IMR-90 (cell line): ENCODE results near the gene VASH1. TPM values are rescaled to one million over a fixed set of nuclear protein-coding genes. Genes with fewer than 3 reads are reported as not detected.
A peak's percentile ranks its signal among the peaks of the same experiment; 100 is the strongest.

Experiments
- ATAC-seq: fragments of 200-7000 bp; cut with Tn5 transposase; 2 replicates; pipeline ENCODE4 v1.9.1; 2020; ENCODE audit warnings: low read depth, mild to moderate bottlenecking, moderate library complexity
- BruUV-seq: library from RNA; stranded (reverse); fragments of 400-500 nt; replicated peaks from 2 replicates; lab custom pipeline; 2021; lab: Mats Ljungman, UMichigan
- CTCF ChIA-PET: fragments of 300-600 bp; formaldehyde crosslinking; extraction: SDS; loops from one replicate; lab custom pipeline; 2021; ENCODE audit warnings: antibody characterized with exemption; lab: Yijun Ruan, JAX
- POLR2A ChIA-PET: fragments of 300-600 bp; sonication (Branson Sonifier 250); formaldehyde crosslinking; loops from one replicate; lab custom pipeline; 2022; ENCODE audit warnings: antibody characterized with exemption; ENCODE audit not compliant: unreplicated experiment; lab: Charles Lee
- DNase-seq: peaks from one replicate; pipeline ENCODE4 v3.0.0; 2013
- H2AFZ ChIP-seq: replicated peaks from 2 replicates; pipeline ENCODE3; 2013; ENCODE audit warnings: low read length, mild to moderate bottlenecking; ENCODE audit not compliant: poor library complexity
- H2AK5ac ChIP-seq: 2 replicates; pipeline ENCODE4 v1.6.1; 2013; ENCODE audit warnings: low read depth, low read length, inconsistent platforms
- H2AK9ac ChIP-seq: replicated peaks from 2 replicates; pipeline ENCODE3; 2013; ENCODE audit warnings: mild to moderate bottlenecking, low read depth, low read length, moderate library complexity; ENCODE audit not compliant: poor library complexity
- H2BK120ac ChIP-seq: 2 replicates; pipeline ENCODE4 v1.6.1; 2013; ENCODE audit warnings: low read depth, low read length, inconsistent platforms
- H2BK15ac ChIP-seq: 3 replicates; pipeline ENCODE4 v1.6.1; 2013; ENCODE audit warnings: low read depth, low read length, inconsistent platforms
- H2BK20ac ChIP-seq: 2 replicates; pipeline ENCODE4 v1.6.1; 2013; ENCODE audit warnings: low read depth, mild to moderate bottlenecking, inconsistent platforms, low read length, moderate library complexity
- H2BK5ac ChIP-seq: 2 replicates; pipeline ENCODE4 v1.6.1; 2013; ENCODE audit warnings: mild to moderate bottlenecking, low read depth, low read length, inconsistent platforms; ENCODE audit not compliant: poor library complexity, severe bottlenecking
- H3K14ac ChIP-seq: replicated peaks from 2 replicates; pipeline ENCODE4 v1.6.1; 2013; ENCODE audit warnings: low read depth, low read length, inconsistent platforms
- H3K18ac ChIP-seq: 2 replicates; pipeline ENCODE4 v1.6.1; 2013; ENCODE audit warnings: low read depth, low read length, control low read depth
- H3K23ac ChIP-seq: 2 replicates; pipeline ENCODE4 v1.6.1; 2013; ENCODE audit warnings: low read depth, low read length, inconsistent platforms
- H3K27ac ChIP-seq: 2 replicates; pipeline ENCODE4 v1.5.1; 2013; ENCODE audit warnings: mild to moderate bottlenecking, control low read depth, low read length; ENCODE audit not compliant: insufficient read depth
- H3K27me3 ChIP-seq: 2 replicates; pipeline ENCODE4 v1.6.1; 2013; ENCODE audit warnings: low read length; ENCODE audit not compliant: control insufficient read depth, insufficient read depth
- H3K36me3 ChIP-seq: 2 replicates; pipeline ENCODE4 v1.6.1; 2013; ENCODE audit warnings: low read length, mixed read lengths; ENCODE audit not compliant: control insufficient read depth, insufficient read depth
- H3K4ac ChIP-seq: 2 replicates; pipeline ENCODE4 v1.6.1; 2013; ENCODE audit warnings: low read depth, low read length, inconsistent platforms
- H3K4me1 ChIP-seq: 2 replicates; pipeline ENCODE4 v1.6.1; 2013; ENCODE audit warnings: low read length, mixed read lengths; ENCODE audit not compliant: control insufficient read depth, insufficient read depth
- H3K4me2 ChIP-seq: 2 replicates; pipeline ENCODE4 v1.6.1; 2013; ENCODE audit warnings: low read depth, mild to moderate bottlenecking, control low read depth, low read length, moderate library complexity
- H3K4me3 ChIP-seq: 2 replicates; pipeline ENCODE4 v1.5.1; 2013; ENCODE audit warnings: low read depth, mild to moderate bottlenecking, control low read depth, low read length, moderate library complexity; ENCODE audit not compliant: insufficient read depth
- H3K56ac ChIP-seq: 2 replicates; pipeline ENCODE4 v1.6.1; 2013; ENCODE audit warnings: low read length, inconsistent platforms; ENCODE audit not compliant: insufficient read depth; ENCODE audit errors: extremely low read depth
- H3K79me1 ChIP-seq, 2 experiments: 2 replicates each; pipeline ENCODE4 v1.6.1; 2013; ENCODE audit warnings: low read length in 2 of 2, inconsistent platforms in 1 of 2, low read depth in 1 of 2
- H3K9ac ChIP-seq: 2 replicates; pipeline ENCODE4 v1.6.1; 2013; ENCODE audit warnings: low read depth, low read length, control low read depth
- H3K9me1 ChIP-seq: 2 replicates; pipeline ENCODE4 v1.6.1; 2013; ENCODE audit warnings: low read length, inconsistent platforms; ENCODE audit not compliant: insufficient read depth
- H3K9me3 ChIP-seq: 2 replicates; pipeline ENCODE4 v1.6.1; 2013; ENCODE audit warnings: low read length; ENCODE audit not compliant: control insufficient read depth, insufficient read depth
- H4K20me1 ChIP-seq: 2 replicates; pipeline ENCODE4 v1.6.1; 2013; ENCODE audit warnings: low read length, inconsistent platforms; ENCODE audit not compliant: insufficient read depth
- H4K5ac ChIP-seq: 2 replicates; pipeline ENCODE4 v1.6.1; 2013; ENCODE audit warnings: mild to moderate bottlenecking, low read depth, low read length, control low read depth
- H4K8ac ChIP-seq, 2 experiments: 2 replicates each; pipeline ENCODE4 v1.6.1; 2013; ENCODE audit warnings: low read depth in 2 of 2, low read length in 2 of 2, control low read depth in 1 of 2, inconsistent platforms in 1 of 2
- H4K91ac ChIP-seq: 2 replicates; pipeline ENCODE4 v1.6.1; 2013; ENCODE audit warnings: low read depth, low read length, inconsistent platforms; ENCODE audit not compliant: insufficient read depth
- BHLHE40 ChIP-seq: fragments of 150-350 bp; IDR thresholded peaks from 2 replicates; pipeline ENCODE4 v1.6.1; 2016; ENCODE audit warnings: mild to moderate bottlenecking, low read depth, low read length
- CEBPB ChIP-seq: IDR thresholded peaks from 2 replicates; pipeline ENCODE4 v1.6.1; 2012; ENCODE audit warnings: low read depth, low read length, improper control_type of control experiment
- CHD1 ChIP-seq: IDR thresholded peaks from 2 replicates; pipeline ENCODE4 v1.6.1; 2012; ENCODE audit warnings: low read depth, low read length, improper control_type of control experiment
- FOS ChIP-seq: fragments of 150-350 bp; IDR thresholded peaks from 2 replicates; pipeline ENCODE4 v1.6.1; 2016; ENCODE audit warnings: low read depth, low read length
- MAFK ChIP-seq: IDR thresholded peaks from 2 replicates; pipeline ENCODE4 v1.6.1; 2012; ENCODE audit warnings: low read depth, low read length, improper control_type of control experiment
- MAZ ChIP-seq: IDR thresholded peaks from 2 replicates; pipeline ENCODE4 v1.6.1; 2012; ENCODE audit warnings: low read depth, mild to moderate bottlenecking, low read length, improper control_type of control experiment, moderate library complexity, borderline replicate concordance
- MXI1 ChIP-seq: IDR thresholded peaks from 2 replicates; pipeline ENCODE4 v1.6.1; 2012; ENCODE audit warnings: low read depth, mild to moderate bottlenecking, low read length, moderate library complexity, borderline replicate concordance
- NFE2L2 ChIP-seq: fragments of 150-350 bp; IDR thresholded peaks from 2 replicates; pipeline ENCODE4 v1.6.1; 2016; ENCODE audit warnings: low read depth, mild to moderate bottlenecking, low read length
- POLR2A ChIP-seq: IDR thresholded peaks from 2 replicates; pipeline ENCODE4 v1.6.1; 2012; ENCODE audit warnings: mild to moderate bottlenecking, low read depth, low read length
- RAD21 ChIP-seq: IDR thresholded peaks from 2 replicates; pipeline ENCODE4 v1.6.1; 2012; ENCODE audit warnings: low read length, improper control_type of control experiment
- RFX5 ChIP-seq: IDR thresholded peaks from 2 replicates; pipeline ENCODE4 v1.8.0; 2012; ENCODE audit warnings: low read depth, mild to moderate bottlenecking, low read length, moderate library complexity
- SMC3 ChIP-seq: fragments of 150-350 bp; IDR thresholded peaks from 2 replicates; pipeline ENCODE4 v1.6.1; 2016; ENCODE audit warnings: low read depth, mild to moderate bottlenecking, antibody characterized with exemption, low read length, moderate library complexity
- WGBS, 2 experiments: methylation state at CpG; one replicate each; pipeline versions ENCODE4 v1.1.5 to v1.1.7; 2013; ENCODE audit warnings: missing lambda C conversion rate in 2 of 2; ENCODE audit not compliant: insufficient read length in 1 of 2; ENCODE audit errors: extremely low coverage in 2 of 2; 5-methylcytosine and 5-hydroxymethylcytosine counted together
- dilution Hi-C: fragments of 300-500 bp; cut with HindIII; formaldehyde crosslinking; loops from one replicate; pipeline ENCODE4 v1.14.3; 2018; ENCODE audit warnings: low sequenced_read_pairs; ENCODE audit not compliant: unreplicated experiment
- in situ Hi-C: fragments of 300-500 bp; cut with MboI; formaldehyde crosslinking; loops from 3 replicates; pipeline ENCODE4 v1.14.3; 2019; ENCODE audit warnings: low sequenced_read_pairs, inconsistent platforms, mixed read lengths
- intact Hi-C: fragments of 100-400 bp; cut with micrococcal nuclease; formaldehyde crosslinking; loops from 2 replicates; pipeline ENCODE4 v1.10.0; 2022
- polyA plus RNA-seq, 3 experiments: library from polyadenylated mRNA; depleted of rRNA; stranded (reverse); fragments of >200 nt; gene quantifications; 2 replicates each; pipeline ENCODE4 v1.2.3, GENCODE V29; 2012; ENCODE audit warnings: low replicate concordance in 1 of 3
- total RNA-seq: library from RNA; depleted of rRNA; stranded (reverse); fragments of >200 nt; gene quantifications from 2 replicates; pipeline ENCODE4 v1.2.3, GENCODE V29; 2012
- TF ChIP-seq, protein P1 (sequence below): conservative IDR thresholded peaks from 2 replicates; pipeline ENCODE4 v1.5.1; 2012; ENCODE audit warnings: mild to moderate bottlenecking, low read depth, low read length, improper control_type of control experiment
- TF ChIP-seq, protein P2 (sequence below): fragments of 150-350 bp; IDR thresholded peaks from 2 replicates; pipeline ENCODE4 v1.6.1; 2016; ENCODE audit warnings: low read depth, mild to moderate bottlenecking, low read length, moderate library complexity, borderline replicate concordance
- TF ChIP-seq, protein P3 (sequence below): fragments of 150-350 bp; IDR thresholded peaks from 2 replicates; pipeline ENCODE4 v1.6.1; 2017; ENCODE audit warnings: mild to moderate bottlenecking, antibody characterized with exemption, low read length, low read depth

Gene VASH1
- total and polyA plus RNA-seq, 2 of the 4 experiments (the other 2 are of a cell fraction), result 2.0 to 9.5 TPM

DNA sequence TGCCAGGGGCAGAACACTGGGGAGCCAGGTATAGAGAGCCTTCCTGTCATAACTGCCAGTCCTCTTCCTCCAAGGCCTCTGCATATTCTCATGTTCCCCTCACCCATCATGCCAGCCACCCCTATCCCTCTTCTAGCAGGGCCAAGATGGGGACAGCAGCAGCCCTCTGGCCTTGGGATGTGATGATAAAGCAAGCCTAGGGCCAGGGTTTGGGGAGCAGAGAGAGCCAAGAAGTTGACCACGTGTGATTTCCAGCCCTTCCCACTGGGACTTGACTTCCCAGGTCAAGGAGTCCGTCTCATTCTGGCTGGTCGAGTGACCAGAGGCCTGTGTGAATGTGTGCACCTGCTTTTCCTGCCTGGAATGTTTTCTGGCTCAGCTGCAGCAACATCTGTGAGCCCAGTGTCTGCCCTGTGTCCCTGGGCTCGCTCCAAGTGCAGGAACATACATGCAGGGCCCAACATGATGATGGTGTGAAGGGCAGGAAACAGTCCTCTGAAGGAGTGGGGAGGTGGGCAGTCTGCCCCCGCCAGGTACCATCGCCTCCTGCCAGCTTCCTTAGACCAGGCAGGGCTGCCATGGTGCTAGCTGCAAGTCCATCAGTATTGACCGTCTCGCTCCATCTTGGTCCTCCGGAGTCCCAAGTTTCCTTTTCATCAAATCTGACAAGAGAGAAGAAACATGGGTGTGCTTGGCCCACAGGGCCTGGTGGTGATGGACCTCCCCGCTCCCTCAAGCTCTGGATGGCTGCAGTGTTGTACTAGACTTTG lies 21.0 kb downstream of the VASH1 start:
- ChIA-PET POLR2A (no interaction called here), CTCF (no interaction called here)
- H2AFZ ChIP-seq, result peak overlapping the region; percentile 23
- peaks cover 4% of the 10 kb centered on the region; the same call in 1 of the 2 replicates for H3K4me1 ChIP-seq
- H3K79me1 ChIP-seq, result no peaks in the 10 kb centered on the region
- in situ Hi-C loops (loop anchor here (5.0 kb wide), 1 partner anchor 65 kb away; no protein-coding TSS in a partner anchor), dilution Hi-C loops (no loop called here), intact Hi-C loops (no loop called here)
- no peak overlapping the region for H4K5ac ChIP-seq
- H3K27me3 ChIP-seq, result no peaks in the 10 kb centered on the region
- no peak overlapping the region for H3K4me3 ChIP-seq
- no peak overlapping the region for H3K27ac ChIP-seq
- DNase-seq (no peak), ATAC-seq (no peak)
- H3K18ac ChIP-seq, result no peak overlapping the region
- H3K23ac ChIP-seq, result no peak overlapping the region
- no peak overlapping the region for H2BK120ac ChIP-seq
- H3K36me3 ChIP-seq, result peaks cover 6% of the 10 kb centered on the region
- no peak overlapping the region for H3K14ac ChIP-seq
- H4K8ac ChIP-seq, result no peak overlapping the region
- no peak overlapping the region for H2BK5ac ChIP-seq
- no peak overlapping the region for H2BK20ac ChIP-seq
- H2BK15ac ChIP-seq, result no peak overlapping the region
- 60% methylated on average over 1 of the region's 10 CpGs; no CpG with 5 or more reads in 1 of the 2 experiments for WGBS, 2 experiments
- no peaks in the 10 kb centered on the region for H4K20me1 ChIP-seq
- peak overlapping the region; percentile 60 for H2AK9ac ChIP-seq
- H3K4ac ChIP-seq, result no peak overlapping the region
- H3K9me3 ChIP-seq, result no peaks in the 10 kb centered on the region
- H4K91ac ChIP-seq, result no peak overlapping the region
- no peak overlapping the region for H3K9ac ChIP-seq
- no peak overlapping the region for H3K56ac ChIP-seq
- H3K4me2 ChIP-seq, result no peak overlapping the region
- no peak overlapping the region for H2AK5ac ChIP-seq
- peaks cover 2% of the 10 kb centered on the region; the same call in 1 of the 2 replicates for H3K9me1 ChIP-seq
- BruUV-seq, result TSS peak; percentile 62
- no peak for TF ChIP-seq RAD21
- no peak for TF ChIP-seq FOS
- no peak for TF ChIP-seq MAFK
- no peak for TF ChIP-seq SMC3
- no peak for TF ChIP-seq POLR2A
- no peak for TF ChIP-seq MXI1
- no peak for TF ChIP-seq MAZ
- no peak for TF ChIP-seq RFX5
- TF ChIP-seq NFE2L2, result no peak
- TF ChIP-seq, protein P1, sequence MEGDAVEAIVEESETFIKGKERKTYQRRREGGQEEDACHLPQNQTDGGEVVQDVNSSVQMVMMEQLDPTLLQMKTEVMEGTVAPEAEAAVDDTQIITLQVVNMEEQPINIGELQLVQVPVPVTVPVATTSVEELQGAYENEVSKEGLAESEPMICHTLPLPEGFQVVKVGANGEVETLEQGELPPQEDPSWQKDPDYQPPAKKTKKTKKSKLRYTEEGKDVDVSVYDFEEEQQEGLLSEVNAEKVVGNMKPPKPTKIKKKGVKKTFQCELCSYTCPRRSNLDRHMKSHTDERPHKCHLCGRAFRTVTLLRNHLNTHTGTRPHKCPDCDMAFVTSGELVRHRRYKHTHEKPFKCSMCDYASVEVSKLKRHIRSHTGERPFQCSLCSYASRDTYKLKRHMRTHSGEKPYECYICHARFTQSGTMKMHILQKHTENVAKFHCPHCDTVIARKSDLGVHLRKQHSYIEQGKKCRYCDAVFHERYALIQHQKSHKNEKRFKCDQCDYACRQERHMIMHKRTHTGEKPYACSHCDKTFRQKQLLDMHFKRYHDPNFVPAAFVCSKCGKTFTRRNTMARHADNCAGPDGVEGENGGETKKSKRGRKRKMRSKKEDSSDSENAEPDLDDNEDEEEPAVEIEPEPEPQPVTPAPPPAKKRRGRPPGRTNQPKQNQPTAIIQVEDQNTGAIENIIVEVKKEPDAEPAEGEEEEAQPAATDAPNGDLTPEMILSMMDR, result no peak
- TF ChIP-seq BHLHE40, result no peak
- TF ChIP-seq CEBPB, result no peak
- TF ChIP-seq, protein P2, sequence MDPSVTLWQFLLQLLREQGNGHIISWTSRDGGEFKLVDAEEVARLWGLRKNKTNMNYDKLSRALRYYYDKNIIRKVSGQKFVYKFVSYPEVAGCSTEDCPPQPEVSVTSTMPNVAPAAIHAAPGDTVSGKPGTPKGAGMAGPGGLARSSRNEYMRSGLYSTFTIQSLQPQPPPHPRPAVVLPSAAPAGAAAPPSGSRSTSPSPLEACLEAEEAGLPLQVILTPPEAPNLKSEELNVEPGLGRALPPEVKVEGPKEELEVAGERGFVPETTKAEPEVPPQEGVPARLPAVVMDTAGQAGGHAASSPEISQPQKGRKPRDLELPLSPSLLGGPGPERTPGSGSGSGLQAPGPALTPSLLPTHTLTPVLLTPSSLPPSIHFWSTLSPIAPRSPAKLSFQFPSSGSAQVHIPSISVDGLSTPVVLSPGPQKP, result no peak
- no peak for TF ChIP-seq CHD1
- TF ChIP-seq, protein P3, sequence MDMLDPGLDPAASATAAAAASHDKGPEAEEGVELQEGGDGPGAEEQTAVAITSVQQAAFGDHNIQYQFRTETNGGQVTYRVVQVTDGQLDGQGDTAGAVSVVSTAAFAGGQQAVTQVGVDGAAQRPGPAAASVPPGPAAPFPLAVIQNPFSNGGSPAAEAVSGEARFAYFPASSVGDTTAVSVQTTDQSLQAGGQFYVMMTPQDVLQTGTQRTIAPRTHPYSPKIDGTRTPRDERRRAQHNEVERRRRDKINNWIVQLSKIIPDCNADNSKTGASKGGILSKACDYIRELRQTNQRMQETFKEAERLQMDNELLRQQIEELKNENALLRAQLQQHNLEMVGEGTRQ, result no peak
